GM23248 (cell line): Measurements from ENCODE around the gene TAF3.

Source experiments
- EZH2 ChIP-seq: fragments of 200-600 bp; sonication (generic); IDR thresholded peaks from 2 replicates; pipeline ENCODE4 v1.6.1; 2018; ENCODE audit warnings: antibody characterized with exemption, mild to moderate bottlenecking; ENCODE audit not compliant: insufficient read depth, poor library complexity, severe bottlenecking
- EZH2phosphoT487 ChIP-seq: fragments of 200-600 bp; sonication (generic); IDR thresholded peaks from 2 replicates; pipeline ENCODE4 v1.6.1; 2018; ENCODE audit warnings: antibody characterized with exemption, moderate library complexity, mild to moderate bottlenecking, low read depth; ENCODE audit not compliant: insufficient read depth

DNA sequence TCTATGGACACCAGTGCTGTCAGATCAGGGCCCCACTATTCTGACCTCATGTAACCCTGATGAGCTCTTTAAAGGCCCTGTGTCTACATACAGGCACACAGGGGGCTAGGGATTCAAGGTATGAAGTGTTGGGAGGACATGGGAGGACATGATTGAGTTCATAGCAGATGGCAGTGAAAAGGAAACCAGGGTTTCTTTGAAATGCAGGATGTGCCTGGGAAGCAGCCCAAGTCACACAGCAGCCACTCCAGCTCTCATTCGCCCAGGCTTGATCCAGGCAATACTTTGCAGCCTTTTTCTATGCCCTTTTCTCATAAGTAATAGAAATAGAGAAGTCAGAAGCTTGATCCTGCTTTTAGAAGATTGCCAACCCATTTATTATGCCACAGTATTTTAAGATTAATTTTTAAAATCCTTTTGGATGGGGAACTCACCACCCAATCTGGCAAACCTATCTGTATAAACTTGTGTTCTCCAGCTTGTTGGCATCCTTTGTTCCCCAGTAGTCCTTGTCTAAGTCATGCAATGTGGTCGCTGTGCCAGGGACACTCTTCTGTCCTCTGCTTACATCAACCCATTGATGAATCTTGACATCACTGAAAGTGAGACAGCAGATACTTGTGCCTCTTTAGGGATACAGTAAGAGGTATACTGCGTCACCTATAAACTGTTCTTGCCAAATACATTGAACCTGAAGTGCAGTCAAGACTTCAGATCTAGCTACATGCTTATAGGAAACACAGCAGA, 95.0 kb downstream of the TAF3 start:
- TF ChIP-seq EZH2: no peak
- TF ChIP-seq EZH2phosphoT487: no peak
